ENCODE data around the gene MEIS2. TPM values are rescaled to one million over a fixed set of nuclear protein-coding genes. Genes with fewer than 3 reads are reported as not detected.

The MEIS2 gene
- total RNA-seq, 1 experiment from 2014 or later, result 28.7 TPM

DNA sequence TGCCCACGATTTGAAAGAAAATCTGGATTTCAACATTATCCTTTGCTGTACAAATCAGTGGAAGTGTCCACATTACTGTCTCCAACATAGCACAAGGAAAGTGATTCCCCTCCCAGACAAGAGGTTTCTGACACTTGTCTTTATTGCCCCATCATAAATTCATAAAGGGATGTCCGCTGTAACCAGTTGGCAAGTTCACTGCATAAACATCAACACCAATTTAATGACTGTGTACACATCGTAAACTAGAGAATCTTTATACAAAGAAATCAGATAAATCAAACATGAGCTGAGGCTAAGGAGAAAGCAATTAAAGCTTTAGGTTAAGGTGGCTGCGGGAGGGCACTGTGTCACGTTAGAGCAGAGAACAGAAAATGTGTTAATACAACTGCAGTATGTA is 129.8 kb downstream of the MEIS2 start:
- TF ChIP-seq, protein P1, sequence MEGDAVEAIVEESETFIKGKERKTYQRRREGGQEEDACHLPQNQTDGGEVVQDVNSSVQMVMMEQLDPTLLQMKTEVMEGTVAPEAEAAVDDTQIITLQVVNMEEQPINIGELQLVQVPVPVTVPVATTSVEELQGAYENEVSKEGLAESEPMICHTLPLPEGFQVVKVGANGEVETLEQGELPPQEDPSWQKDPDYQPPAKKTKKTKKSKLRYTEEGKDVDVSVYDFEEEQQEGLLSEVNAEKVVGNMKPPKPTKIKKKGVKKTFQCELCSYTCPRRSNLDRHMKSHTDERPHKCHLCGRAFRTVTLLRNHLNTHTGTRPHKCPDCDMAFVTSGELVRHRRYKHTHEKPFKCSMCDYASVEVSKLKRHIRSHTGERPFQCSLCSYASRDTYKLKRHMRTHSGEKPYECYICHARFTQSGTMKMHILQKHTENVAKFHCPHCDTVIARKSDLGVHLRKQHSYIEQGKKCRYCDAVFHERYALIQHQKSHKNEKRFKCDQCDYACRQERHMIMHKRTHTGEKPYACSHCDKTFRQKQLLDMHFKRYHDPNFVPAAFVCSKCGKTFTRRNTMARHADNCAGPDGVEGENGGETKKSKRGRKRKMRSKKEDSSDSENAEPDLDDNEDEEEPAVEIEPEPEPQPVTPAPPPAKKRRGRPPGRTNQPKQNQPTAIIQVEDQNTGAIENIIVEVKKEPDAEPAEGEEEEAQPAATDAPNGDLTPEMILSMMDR (IDR thresholded peaks at IDR 0.05; ENCODE audit: insufficient read depth in 1 of 2, low read depth in 1 of 2, low read length in 1 of 2, severe bottlenecking in 1 of 2, unreplicated experiment in 1 of 2), result no peak
- ChIA-PET POLR2A (no interaction called here), CTCF (interaction anchor here (1.2 kb wide), 1 partner anchor 66 kb away, joined by 3 read pairs; no protein-coding TSS in a partner anchor)
- no peak overlapping the region for H3K4me3 Mint-ChIP-seq (ENCODE audit: unreplicated experiment)
- peak; percentile 43 to 47 for DNase-seq
- H3K4me3 ChIP-seq (ENCODE audit: low read depth, low read length), result no peak overlapping the region
- no peaks in the 10 kb centered on the region for H3K36me3 ChIP-seq (ENCODE audit: control insufficient read depth, insufficient read depth, low read length)
- H3K27me3 Mint-ChIP-seq (ENCODE audit: insufficient read depth, unreplicated experiment), result peaks cover 4% of the 10 kb centered on the region
- BruUV-seq (replicated peaks), result no TSS peak
- peaks cover 8% of the 10 kb centered on the region for H3K36me3 Mint-ChIP-seq (ENCODE audit: insufficient read depth, unreplicated experiment)
- H3K27ac Mint-ChIP-seq (ENCODE audit: unreplicated experiment), result peak overlapping the region; percentile 48
- H3K9me3 ChIP-seq, result no peaks in the 10 kb centered on the region
- H3K9me3 Mint-ChIP-seq (ENCODE audit: unreplicated experiment), result no peaks in the 10 kb centered on the region
- peaks cover 4% of the 10 kb centered on the region; the same call in 1 of the 2 replicates for H3K4me1 ChIP-seq
- no peaks in the 10 kb centered on the region; the same call in 1 of the 2 replicates for H3K27me3 ChIP-seq (replicated peaks; ENCODE audit: control insufficient read depth, insufficient read depth, low read length)
- peaks cover 7% of the 10 kb centered on the region for H3K4me1 Mint-ChIP-seq (ENCODE audit: low read depth, unreplicated experiment)
- intact Hi-C loops (cut with micrococcal nuclease; ENCODE audit: unreplicated experiment), result loop anchor here (5.0 to 10.0 kb wide), 3 partner anchors 88 to 176 kb away; no protein-coding TSS in a partner anchor

DNA sequence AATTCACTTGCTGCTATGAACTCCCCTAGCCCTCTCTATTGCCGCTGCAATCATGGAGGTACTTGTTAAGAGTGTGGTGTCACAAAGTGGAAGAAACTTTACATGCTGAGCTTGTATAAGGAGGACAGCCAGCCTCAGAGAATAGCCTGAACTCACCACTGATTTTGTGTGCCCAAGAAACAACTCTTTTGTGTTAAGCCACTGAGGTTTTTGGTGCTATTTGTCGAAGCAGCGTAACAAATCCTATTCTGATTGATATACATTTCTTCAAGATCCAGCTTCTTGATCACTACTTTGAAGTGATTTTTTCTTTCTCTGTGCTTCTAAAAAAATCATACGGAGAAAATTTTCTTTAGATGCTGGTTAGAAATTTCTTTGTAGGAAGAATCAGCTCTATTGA is 132.4 kb downstream of the MEIS2 start:
- no TSS peak for BruUV-seq (replicated peaks)
- H3K27ac Mint-ChIP-seq (ENCODE audit: unreplicated experiment), result no peak overlapping the region
- CTCF ChIA-PET, result no interaction called here

DNA sequence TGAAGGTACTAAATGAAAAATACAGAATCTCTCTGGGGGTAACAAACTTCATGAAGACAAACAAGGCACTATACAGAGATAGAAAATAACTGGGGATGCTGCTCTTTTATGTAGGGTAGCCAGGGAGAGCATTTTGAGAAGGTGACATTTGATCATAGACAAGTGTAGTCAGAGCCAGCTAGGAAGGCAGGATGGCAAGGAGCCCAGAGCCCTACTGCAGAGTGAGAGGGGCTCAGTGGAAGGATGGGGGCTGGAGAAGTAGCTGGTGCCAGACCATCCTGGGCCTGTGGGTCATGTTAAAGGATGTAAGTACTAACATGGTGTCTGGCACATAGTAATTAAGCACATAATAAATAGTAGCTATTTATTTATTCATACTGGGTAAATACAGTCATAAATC is 133.6 kb downstream of the MEIS2 start:
- H3K9me3 Mint-ChIP-seq (ENCODE audit: unreplicated experiment), result no peaks in the 10 kb centered on the region
- no peak overlapping the region for H3K27ac Mint-ChIP-seq (ENCODE audit: unreplicated experiment)
- no peak for DNase-seq
- Histone ChIP-seq H3K4me1 (peaks cover 4% of the 10 kb centered on the region; the same call in 1 of the 2 replicates), H3K9me3 (no peaks in the 10 kb centered on the region), H3K4me3 (ENCODE audit: low read depth, low read length) (no peak overlapping the region), H3K36me3 (ENCODE audit: control insufficient read depth, insufficient read depth, low read length) (no peaks in the 10 kb centered on the region), H3K27me3 (replicated peaks; ENCODE audit: control insufficient read depth, insufficient read depth, low read length) (no peaks in the 10 kb centered on the region; the same call in 1 of the 2 replicates)
- intact Hi-C loops (cut with micrococcal nuclease; ENCODE audit: unreplicated experiment), result no loop called here
- H3K27me3 Mint-ChIP-seq (ENCODE audit: insufficient read depth, unreplicated experiment), result peaks cover 4% of the 10 kb centered on the region
- H3K4me3 Mint-ChIP-seq (ENCODE audit: unreplicated experiment), result no peak overlapping the region
- no peaks in the 10 kb centered on the region for H3K36me3 Mint-ChIP-seq (ENCODE audit: insufficient read depth, unreplicated experiment)
- no TSS peak for BruUV-seq (replicated peaks)
- H3K4me1 Mint-ChIP-seq (ENCODE audit: low read depth, unreplicated experiment), result peaks cover 7% of the 10 kb centered on the region
- POLR2A ChIA-PET, result no interaction called here
- CTCF ChIA-PET, result no interaction called here
- TF ChIP-seq, protein P1 (IDR thresholded peaks at IDR 0.05; ENCODE audit: insufficient read depth in 1 of 2, low read depth in 1 of 2, low read length in 1 of 2, severe bottlenecking in 1 of 2, unreplicated experiment in 1 of 2), result no peak

More for the DNA sequence above, 132.4 kb downstream of the MEIS2 start:
- no peak overlapping the region for H3K4me3 Mint-ChIP-seq (ENCODE audit: unreplicated experiment)
- Histone ChIP-seq H3K27me3 (replicated peaks; ENCODE audit: control insufficient read depth, insufficient read depth, low read length) (no peaks in the 10 kb centered on the region; the same call in 1 of the 2 replicates), H3K4me1 (peaks cover 4% of the 10 kb centered on the region; the same call in 1 of the 2 replicates), H3K36me3 (ENCODE audit: control insufficient read depth, insufficient read depth, low read length) (no peaks in the 10 kb centered on the region), H3K4me3 (ENCODE audit: low read depth, low read length) (no peak overlapping the region), H3K9me3 (no peaks in the 10 kb centered on the region)
- no peak for DNase-seq
- peaks cover 7% of the 10 kb centered on the region for H3K4me1 Mint-ChIP-seq (ENCODE audit: low read depth, unreplicated experiment)
- peaks cover 4% of the 10 kb centered on the region for H3K27me3 Mint-ChIP-seq (ENCODE audit: insufficient read depth, unreplicated experiment)
- no peaks in the 10 kb centered on the region for H3K9me3 Mint-ChIP-seq (ENCODE audit: unreplicated experiment)
- peaks cover 5% of the 10 kb centered on the region for H3K36me3 Mint-ChIP-seq (ENCODE audit: insufficient read depth, unreplicated experiment)
- intact Hi-C loops (cut with micrococcal nuclease; ENCODE audit: unreplicated experiment), result no loop called here
- POLR2A ChIA-PET, result no interaction called here
- TF ChIP-seq, protein P1 (IDR thresholded peaks at IDR 0.05; ENCODE audit: insufficient read depth in 1 of 2, low read depth in 1 of 2, low read length in 1 of 2, severe bottlenecking in 1 of 2, unreplicated experiment in 1 of 2), result no peak

Data from Caco-2 (cell line).